Measurements from ENCODE around the gene LIPA. TPM values are rescaled to one million over a fixed set of nuclear protein-coding genes. Genes with fewer than 3 reads are reported as not detected.

The LIPA gene
- total and polyA plus RNA-seq, 9 of the 15 experiments (the other 6 are each of a cell fraction or from before 2014, with no cell fraction given), result 0.07 to 0.40 (median 0.15) TPM; not detected in 1

- Histone ChIP-seq H3K4me3 (no peak overlapping the region), H3K9me1 (ENCODE audit: control insufficient read depth, insufficient read depth, low read length) (no peaks in the 10 kb centered on the region), H4K20me1 (replicated peaks; ENCODE audit: control insufficient read depth, insufficient read depth, low read length) (no peaks in the 10 kb centered on the region), H3K4me1 (replicated peaks in 1 of 2; ENCODE audit: control insufficient read depth in 2 of 2, insufficient read depth in 2 of 2, low read length in 2 of 2) (no peaks in the 10 kb centered on the region), H3K36me3 (ENCODE audit: control insufficient read depth, insufficient read depth, low read length) (no peaks in the 10 kb centered on the region), H3K27ac (ENCODE audit: extremely low read depth, low read depth, low read length) (no peak overlapping the region), H2AFZ (ENCODE audit: low read depth, low read length) (no peak overlapping the region), H3K9ac (ENCODE audit: insufficient read depth in 1 of 2, low read depth in 2 of 2, low read length in 2 of 2) (no peak overlapping the region), H3K79me2 (ENCODE audit: control insufficient read depth, insufficient read depth, low read length) (no peaks in the 10 kb centered on the region), H3K27me3 (ENCODE audit: control insufficient read depth in 2 of 2, insufficient read depth in 2 of 2, low read length in 2 of 2) (peaks cover 0 to 4% of the 10 kb centered on the region in 2 experiments; a peak in 1 of 5 replicates), H3K9me3 (replicated peaks; ENCODE audit: control insufficient read depth, insufficient read depth, low read depth, low read length) (no peaks in the 10 kb centered on the region), H3K4me2 (ENCODE audit: insufficient read depth, low read length) (no peak overlapping the region)
- WGBS (ENCODE audit: insufficient coverage, low coverage, missing lambda C conversion rate), result 0% methylated on average over 2 of the region's 2 CpGs
- in situ Hi-C loops (cut with MboI), result loop anchor here (5.0 kb wide), 1 partner anchor 280 kb away; no protein-coding TSS in a partner anchor
- ChIA-PET CTCF (ENCODE audit: low intra/inter-chr PET ratio) (no interaction called here), POLR2A (no interaction called here)
- FAIRE-seq (no peak), ATAC-seq (no peak), DNase-seq (ENCODE audit: extremely low read depth in 1 of 4, low spot score in 3 of 4) (no peak)
- no TSS peak for BruUV-seq (replicated peaks)
- intact Hi-C loops (cut with micrococcal nuclease), result no loop called here
- no peak for TF ChIP-seq YBX1 (IDR thresholded peaks at IDR 0.05)
- TF ChIP-seq, protein P1, sequence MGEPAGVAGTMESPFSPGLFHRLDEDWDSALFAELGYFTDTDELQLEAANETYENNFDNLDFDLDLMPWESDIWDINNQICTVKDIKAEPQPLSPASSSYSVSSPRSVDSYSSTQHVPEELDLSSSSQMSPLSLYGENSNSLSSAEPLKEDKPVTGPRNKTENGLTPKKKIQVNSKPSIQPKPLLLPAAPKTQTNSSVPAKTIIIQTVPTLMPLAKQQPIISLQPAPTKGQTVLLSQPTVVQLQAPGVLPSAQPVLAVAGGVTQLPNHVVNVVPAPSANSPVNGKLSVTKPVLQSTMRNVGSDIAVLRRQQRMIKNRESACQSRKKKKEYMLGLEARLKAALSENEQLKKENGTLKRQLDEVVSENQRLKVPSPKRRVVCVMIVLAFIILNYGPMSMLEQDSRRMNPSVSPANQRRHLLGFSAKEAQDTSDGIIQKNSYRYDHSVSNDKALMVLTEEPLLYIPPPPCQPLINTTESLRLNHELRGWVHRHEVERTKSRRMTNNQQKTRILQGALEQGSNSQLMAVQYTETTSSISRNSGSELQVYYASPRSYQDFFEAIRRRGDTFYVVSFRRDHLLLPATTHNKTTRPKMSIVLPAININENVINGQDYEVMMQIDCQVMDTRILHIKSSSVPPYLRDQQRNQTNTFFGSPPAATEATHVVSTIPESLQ (CRISPR knock-in tag; IDR thresholded peaks at IDR 0.05), result no peak
- no peak for TF ChIP-seq SNRNP70 (optimal IDR thresholded peaks at IDR 0.05; ENCODE audit: low read depth, low read length)
- TF ChIP-seq MEF2D (tag; conservative IDR thresholded peaks at IDR 0.05; ENCODE audit: low read depth), result no peak
- TF ChIP-seq STAT5B (CRISPR knock-in tag; IDR thresholded peaks at IDR 0.05), result no peak
- TF ChIP-seq, protein P2, sequence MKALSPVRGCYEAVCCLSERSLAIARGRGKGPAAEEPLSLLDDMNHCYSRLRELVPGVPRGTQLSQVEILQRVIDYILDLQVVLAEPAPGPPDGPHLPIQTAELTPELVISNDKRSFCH (CRISPR knock-in tag; IDR thresholded peaks at IDR 0.05), result no peak
- TF ChIP-seq, protein P2 (tag; IDR thresholded peaks at IDR 0.05), result no peak
- TF ChIP-seq FOSL1 (tag; conservative IDR thresholded peaks at IDR 0.05), result no peak
- no peak for TF ChIP-seq NFE2L1 (tag; IDR thresholded peaks at IDR 0.05; ENCODE audit: borderline replicate concordance, low read depth)
- TF ChIP-seq TCF3 (CRISPR knock-in tag; IDR thresholded peaks at IDR 0.05), result no peak
- TF ChIP-seq PPARD (CRISPR knock-in tag; IDR thresholded peaks at IDR 0.05), result no peak
- TF ChIP-seq PCBP1 (IDR thresholded peaks at IDR 0.05; ENCODE audit: low read depth, low read length, poor library complexity, severe bottlenecking), result no peak
- no peak for TF ChIP-seq ZNF318 (IDR thresholded peaks at IDR 0.05; ENCODE audit: borderline replicate concordance in 1 of 2, low read depth in 1 of 2)
These were observed 29.7 kb downstream of the LIPA start for GRCh38 chr10:89221919-89222318.

Data from K562 (cell line).